Gastroesophageal sphincter (tissue), 3 donors: ENCODE measurements around the gene BANP.
"Not testable (repeated sequence)": the region's sequence is repeated elsewhere in the genome, so short reads cannot be mapped to it uniquely, and the experiment has no call there.

Source experiments
- CTCF ChIP-seq, 4 experiments: fragments of 200-600 bp in 2 of 4; fragments of 450-650 bp in 2 of 4; sonication (generic) in 1 of 4; IDR thresholded peaks; one replicate each; pipeline ENCODE4 v1.5.1; 2017 to 2019; ENCODE audit warnings: antibody characterized with exemption in 4 of 4, mild to moderate bottlenecking in 2 of 4, moderate library complexity in 2 of 4
- POLR2A ChIP-seq, 2 donors: fragments of 450-650 bp; IDR thresholded peaks; one replicate each; pipeline ENCODE4 v1.6.1; 2017; ENCODE audit warnings: antibody characterized with exemption in 2 of 2, mild to moderate bottlenecking in 2 of 2, moderate library complexity in 1 of 2

GRCh38 chr16:88053479-88053878, 102.2 kb downstream of the BANP start:
- not testable (repeated sequence) for TF ChIP-seq POLR2A, CTCF (IDR thresholded peaks at IDR 0.05)
